Smooth muscle cell (in vitro differentiated cells): ENCODE results near the gene SLC2A9. TPM values are rescaled to one million over a fixed set of nuclear protein-coding genes. Genes with fewer than 3 reads are reported as not detected.

Experiments
- DNase-seq: peaks from one replicate; lab custom pipeline; 2025; ENCODE audit not compliant: unreplicated experiment; lab: John Stamatoyannopoulos, UW
- H2AFZ ChIP-seq: fragments of 200-600 bp; sonication (generic); 2 replicates; pipeline ENCODE4 v1.6.0; 2016; ENCODE audit warnings: antibody characterized with exemption, low read depth, mild to moderate bottlenecking
- H3F3A ChIP-seq: fragments of 200-600 bp; sonication (generic); 2 replicates; pipeline ENCODE4 v1.6.0; 2017; ENCODE audit warnings: antibody characterized with exemption, low read depth
- H3K27ac ChIP-seq: fragments of 200-600 bp; sonication (generic); 2 replicates; pipeline ENCODE4 v1.5.1; 2016; ENCODE audit warnings: low read depth, mild to moderate bottlenecking
- H3K27me3 ChIP-seq: fragments of 200-600 bp; sonication (generic); 2 replicates; pipeline ENCODE4 v1.6.1; 2016; ENCODE audit warnings: low read depth, mild to moderate bottlenecking
- H3K36me3 ChIP-seq: fragments of 200-600 bp; sonication (generic); 2 replicates; pipeline ENCODE4 v1.5.1; 2016; ENCODE audit warnings: low read depth
- H3K4me1 ChIP-seq: fragments of 200-600 bp; sonication (generic); 2 replicates; pipeline ENCODE4 v1.5.1; 2016; ENCODE audit warnings: low read depth
- H3K4me2 ChIP-seq: fragments of 200-600 bp; sonication (generic); 2 replicates; pipeline ENCODE4 v1.6.0; 2016; ENCODE audit warnings: mild to moderate bottlenecking
- H3K4me3 ChIP-seq: fragments of 200-600 bp; sonication (generic); 2 replicates; pipeline ENCODE4 v1.5.1; 2016; ENCODE audit warnings: mild to moderate bottlenecking
- H3K79me2 ChIP-seq: fragments of 200-600 bp; sonication (generic); 2 replicates; pipeline ENCODE4 v1.6.0; 2016; ENCODE audit warnings: low read depth, mild to moderate bottlenecking
- H3K9ac ChIP-seq: fragments of 200-600 bp; sonication (generic); 2 replicates; pipeline ENCODE4 v1.6.0; 2016; ENCODE audit warnings: low read depth
- H3K9me3 ChIP-seq: fragments of 200-600 bp; sonication (generic); replicated peaks from 2 replicates; pipeline ENCODE4 v1.5.1; 2016; ENCODE audit warnings: low read depth
- H4K20me1 ChIP-seq: fragments of 200-600 bp; sonication (generic); 2 replicates; pipeline ENCODE4 v1.6.0; 2016; ENCODE audit warnings: low read depth
- WGBS: methylation state at CpG from one replicate; pipeline ENCODE4 v1.1.7; 2016; ENCODE audit warnings: low lambda C conversion rate; 5-methylcytosine and 5-hydroxymethylcytosine counted together
- polyA plus RNA-seq: library from polyadenylated mRNA; unstranded; fragments of >200 nt; fragmentation: Nextera tagmentation; extraction: Ambion mirVana; gene quantifications from 2 replicates; pipeline ENCODE4 v1.2.1, GENCODE V29; 2016
- total RNA-seq: library from RNA; depleted of rRNA; stranded (reverse); fragments of >200 nt; gene quantifications from 2 replicates; pipeline ENCODE4 v1.2.3, GENCODE V29; 2014
- TF ChIP-seq, protein P1 (sequence below): fragments of 200-600 bp; sonication (generic); IDR thresholded peaks from 2 replicates; pipeline ENCODE4 v1.5.1; 2017; ENCODE audit warnings: borderline replicate concordance, mild to moderate bottlenecking, antibody characterized with exemption; ENCODE audit not compliant: insufficient read depth, poor library complexity, severe bottlenecking

SLC2A9 gene
- total and polyA plus RNA-seq, 2 experiments from 2014 or later: 1.3 to 2.2 TPM

DNA sequence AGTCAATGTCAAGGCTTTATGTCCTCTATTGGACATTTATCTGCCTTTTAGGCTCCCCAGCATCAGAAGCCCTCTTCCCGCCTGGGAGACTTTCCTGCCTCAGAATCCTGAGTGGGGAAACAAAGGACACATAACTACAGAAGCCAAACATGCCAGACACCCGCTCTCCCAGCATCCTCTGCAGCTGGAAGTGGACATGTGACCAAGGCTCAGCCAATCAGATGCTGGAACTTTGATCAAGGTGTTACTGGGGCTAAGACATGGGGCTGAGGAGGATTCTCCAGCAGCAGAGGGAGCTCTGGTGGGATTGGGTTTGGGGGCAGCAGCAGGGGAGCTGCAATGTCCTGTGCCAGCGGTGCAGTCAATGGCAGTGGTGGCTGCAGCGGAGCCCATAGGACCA lies 19.5 kb downstream of the SLC2A9 start:
- Histone ChIP-seq H3K4me1 (no peaks in the 10 kb centered on the region), H3K79me2 (no peaks in the 10 kb centered on the region), H3K4me3 (no peak overlapping the region), H3K4me2 (no peak overlapping the region), H3K36me3 (no peaks in the 10 kb centered on the region), H2AFZ (no peak overlapping the region), H3K9me3 (no peaks in the 10 kb centered on the region), H3K27me3 (no peaks in the 10 kb centered on the region), H4K20me1 (no peaks in the 10 kb centered on the region), H3K9ac (no peak overlapping the region), H3K27ac (no peak overlapping the region), H3F3A (no peaks in the 10 kb centered on the region)
- DNase-seq: no peak
- 98% methylated on average over 4 of the region's 4 CpGs for WGBS
- TF ChIP-seq, protein P1, sequence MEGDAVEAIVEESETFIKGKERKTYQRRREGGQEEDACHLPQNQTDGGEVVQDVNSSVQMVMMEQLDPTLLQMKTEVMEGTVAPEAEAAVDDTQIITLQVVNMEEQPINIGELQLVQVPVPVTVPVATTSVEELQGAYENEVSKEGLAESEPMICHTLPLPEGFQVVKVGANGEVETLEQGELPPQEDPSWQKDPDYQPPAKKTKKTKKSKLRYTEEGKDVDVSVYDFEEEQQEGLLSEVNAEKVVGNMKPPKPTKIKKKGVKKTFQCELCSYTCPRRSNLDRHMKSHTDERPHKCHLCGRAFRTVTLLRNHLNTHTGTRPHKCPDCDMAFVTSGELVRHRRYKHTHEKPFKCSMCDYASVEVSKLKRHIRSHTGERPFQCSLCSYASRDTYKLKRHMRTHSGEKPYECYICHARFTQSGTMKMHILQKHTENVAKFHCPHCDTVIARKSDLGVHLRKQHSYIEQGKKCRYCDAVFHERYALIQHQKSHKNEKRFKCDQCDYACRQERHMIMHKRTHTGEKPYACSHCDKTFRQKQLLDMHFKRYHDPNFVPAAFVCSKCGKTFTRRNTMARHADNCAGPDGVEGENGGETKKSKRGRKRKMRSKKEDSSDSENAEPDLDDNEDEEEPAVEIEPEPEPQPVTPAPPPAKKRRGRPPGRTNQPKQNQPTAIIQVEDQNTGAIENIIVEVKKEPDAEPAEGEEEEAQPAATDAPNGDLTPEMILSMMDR: no peak

DNA sequence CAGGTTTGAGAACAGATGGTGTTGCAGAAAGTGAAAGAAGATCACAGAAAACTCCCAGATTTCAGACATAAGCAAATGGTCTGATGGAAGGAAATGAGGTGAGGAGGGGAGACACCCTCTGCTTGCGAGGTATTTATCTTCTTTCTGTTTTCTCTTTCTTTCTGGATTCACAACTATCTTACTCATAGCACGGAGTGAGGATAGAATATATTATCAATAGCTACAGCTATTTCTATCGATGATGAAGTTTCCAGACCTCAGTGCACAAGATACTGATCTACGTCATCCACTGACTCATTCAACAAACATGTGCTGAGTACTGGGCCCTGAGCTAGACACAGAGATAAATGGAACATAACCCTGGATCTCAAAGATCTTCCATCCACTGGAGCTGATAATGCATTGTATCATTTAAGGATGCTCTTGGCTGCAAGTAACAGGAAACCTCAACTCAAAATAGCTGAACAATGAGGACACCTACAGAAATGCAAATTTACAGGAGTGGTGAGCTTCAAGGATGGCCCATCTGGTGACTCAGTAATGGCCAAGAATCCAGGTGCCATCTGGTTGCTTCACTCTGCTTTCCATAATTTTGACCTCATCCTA lies 21.2 kb downstream of the SLC2A9 start:
- Histone ChIP-seq H3F3A (no peaks in the 10 kb centered on the region), H3K9ac (no peak overlapping the region), H3K4me3 (no peak overlapping the region), H3K4me2 (no peak overlapping the region), H3K9me3 (no peaks in the 10 kb centered on the region), H3K79me2 (no peaks in the 10 kb centered on the region), H3K36me3 (no peaks in the 10 kb centered on the region), H3K4me1 (no peaks in the 10 kb centered on the region), H4K20me1 (no peaks in the 10 kb centered on the region), H3K27me3 (no peaks in the 10 kb centered on the region), H2AFZ (no peak overlapping the region), H3K27ac (no peak overlapping the region)
- WGBS: 74% methylated on average over 4 of the region's 4 CpGs
- no peak for DNase-seq
- TF ChIP-seq, protein P1: no peak

DNA sequence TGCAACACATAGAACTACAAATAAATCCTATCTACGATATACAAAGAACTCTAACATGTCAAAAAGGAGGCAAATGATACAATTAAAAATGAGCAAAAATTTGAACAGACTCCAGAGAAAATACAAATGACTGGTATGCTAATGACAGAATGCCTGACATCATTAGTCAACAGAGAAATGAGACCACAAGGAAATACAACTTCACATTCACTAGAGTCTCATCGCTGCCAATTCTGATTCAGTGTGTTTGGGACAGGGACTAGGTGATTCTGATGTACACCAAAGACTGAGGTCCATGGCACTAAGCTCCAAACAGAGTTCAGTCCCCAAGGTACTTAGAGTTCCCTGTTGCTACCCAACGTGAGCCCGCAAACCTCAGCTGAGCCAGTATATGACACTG lies 23.4 kb downstream of the SLC2A9 start:
- no peak for DNase-seq
- H3K4me1 ChIP-seq: no peaks in the 10 kb centered on the region
- no peaks in the 10 kb centered on the region for H3K9me3 ChIP-seq
- H3K9ac ChIP-seq: no peak overlapping the region
- no peak overlapping the region for H3K4me2 ChIP-seq
- no peak overlapping the region for H3K27ac ChIP-seq
- WGBS: 63% methylated on average over 4 of the region's 4 CpGs
- H3K79me2 ChIP-seq: no peaks in the 10 kb centered on the region
- no peaks in the 10 kb centered on the region for H3K27me3 ChIP-seq
- H3K36me3 ChIP-seq: no peaks in the 10 kb centered on the region
- H3K4me3 ChIP-seq: no peak overlapping the region
- TF ChIP-seq, protein P1: no peak
- no peaks in the 10 kb centered on the region for H4K20me1 ChIP-seq
- no peak overlapping the region for H2AFZ ChIP-seq
- no peaks in the 10 kb centered on the region for H3F3A ChIP-seq
